A549 treated with Mapracorat at 1 μM for 4 hours (cell line): ENCODE measurements around the gene NFIX. TPM values are rescaled to one million over a fixed set of nuclear protein-coding genes. Genes with fewer than 3 reads are reported as not detected.

ENCODE experiments used
- total RNA-seq: library from RNA; stranded (reverse); fragments of 200-300 nt; extraction: Qiagen RNA extraction; gene quantifications from 5 replicates; pipeline ENCODE4 v1.2.3, GENCODE V29; 2022

The NFIX gene
- 2.5 to 4.3 TPM (median 3.8 TPM) in 5 replicates for total RNA-seq

DNA sequence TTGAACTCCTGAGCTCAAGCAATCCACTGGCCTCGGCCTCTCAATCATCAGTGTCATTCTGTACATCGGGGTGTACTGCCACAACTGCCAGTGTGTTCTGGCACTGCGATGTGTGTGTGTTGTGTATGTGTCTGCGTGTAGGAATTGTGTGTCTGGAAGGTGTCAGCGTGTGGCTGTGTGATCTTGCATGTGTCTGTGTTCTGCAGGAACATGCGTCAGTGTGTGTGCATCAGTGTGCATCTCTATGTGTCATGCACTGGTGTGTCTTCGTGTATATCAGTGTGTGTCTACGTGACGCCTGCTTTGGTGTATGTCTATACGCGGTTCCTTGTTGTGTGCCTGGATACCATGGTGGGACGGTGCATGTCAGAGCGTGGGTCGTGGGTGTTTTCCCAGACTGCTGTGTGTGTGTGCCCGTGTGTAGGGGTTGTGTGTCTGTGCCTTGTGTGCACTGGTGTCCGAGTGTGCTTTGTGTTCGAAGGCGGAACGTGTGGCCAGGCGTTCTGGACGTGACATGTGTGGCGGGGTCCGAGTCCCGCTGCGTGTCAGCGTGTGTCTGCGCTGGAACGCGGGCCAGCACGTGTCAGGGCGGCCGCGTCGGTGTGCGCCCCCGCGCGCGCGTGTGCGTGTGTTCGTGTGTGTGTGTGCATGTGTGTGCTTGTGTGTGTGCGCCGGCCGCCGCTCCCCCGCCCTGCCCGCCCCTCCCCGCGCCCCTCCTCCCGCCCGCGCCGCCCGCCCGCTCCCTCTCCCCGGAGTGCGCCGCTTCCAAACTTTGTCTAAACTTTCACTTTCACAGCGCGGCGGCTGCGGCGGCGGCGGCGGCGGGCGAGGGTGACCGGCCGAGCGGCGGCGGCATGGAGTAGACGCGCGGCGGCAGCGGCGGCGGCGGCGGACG is at the start of gene NFIX:
NFIX (plus strand) TSS at position 775 of the 895 bp plus-strand sequence. CDS start 363 bp downstream, outside the sequence.

DNA sequence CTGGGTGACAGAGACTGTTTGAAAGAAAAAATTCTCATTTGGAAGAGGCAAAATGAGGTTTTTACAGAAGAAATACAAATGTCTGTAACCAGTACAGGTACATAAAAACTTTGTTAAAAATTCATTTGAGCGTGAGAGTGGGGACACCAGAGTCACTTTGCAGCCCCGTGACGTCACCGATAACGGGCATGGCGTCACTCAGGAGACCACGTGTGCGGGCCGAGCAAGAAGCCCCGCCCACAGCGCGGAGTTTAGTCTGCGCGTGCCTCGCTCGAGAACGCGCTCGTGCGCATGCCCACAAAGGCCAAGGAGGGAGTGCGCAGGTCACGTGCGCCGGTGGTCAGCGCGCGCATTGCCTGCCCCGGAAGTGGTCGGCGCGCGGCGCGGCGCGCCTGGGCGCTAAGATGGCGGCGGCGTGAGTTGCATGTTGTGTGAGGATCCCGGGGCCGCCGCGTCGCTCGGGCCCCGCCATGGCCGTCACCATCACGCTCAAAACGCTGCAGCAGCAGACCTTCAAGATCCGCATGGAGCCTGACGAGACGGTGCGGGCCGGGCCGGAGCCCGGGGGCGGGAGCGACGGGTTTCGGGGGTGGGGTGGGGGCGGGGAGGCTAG is 49.7 kb upstream of the NFIX start, which contains the start of gene RAD23A:
RAD23A (plus strand) TSS at position 384 of the 613 bp plus-strand sequence; CDS start at position 471, 87 bp downstream.

GRCh38 chr19:12956446-12957388 is 38.6 kb upstream of the NFIX start, which contains the start of gene GADD45GIP1:
TSS of gene GADD45GIP1 (minus strand) at chr19:12957223. CDS start at chr19:12957212, 11 bp downstream.

DNA sequence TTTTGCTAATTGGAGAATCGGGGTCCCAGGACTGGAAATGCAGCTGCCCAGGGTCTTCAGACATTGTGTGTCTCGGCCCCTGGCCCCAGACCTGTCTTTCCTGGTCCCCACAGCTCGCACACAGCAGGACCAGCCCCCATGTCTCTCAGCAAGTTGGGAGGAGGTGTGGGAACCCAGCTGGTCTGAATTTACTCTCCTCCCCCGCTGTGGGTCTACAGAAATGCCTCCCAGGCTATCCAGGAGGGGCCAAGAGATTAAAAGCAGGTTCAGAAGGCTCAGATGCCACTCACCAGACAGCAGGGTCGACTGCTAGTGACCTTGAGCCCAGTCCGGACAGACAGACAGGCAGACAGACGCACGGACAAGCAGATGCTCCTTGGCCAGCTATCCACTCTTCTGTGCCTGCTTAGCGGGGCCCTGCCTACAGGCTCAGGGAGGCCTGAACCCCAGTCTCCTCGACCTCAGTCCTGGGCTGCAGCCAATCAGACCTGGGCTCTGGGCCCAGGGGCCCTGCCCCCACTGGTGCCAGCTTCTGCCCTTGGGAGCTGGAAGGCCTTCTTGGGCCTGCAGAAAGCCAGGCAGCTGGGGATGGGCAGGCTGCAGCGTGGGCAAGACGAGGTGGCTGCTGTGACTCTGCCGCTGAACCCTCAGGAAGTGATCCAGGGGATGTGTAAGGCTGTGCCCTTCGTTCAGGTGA is 25.8 kb upstream of the NFIX start, which contains the start of gene DAND5:
DAND5 (plus strand) TSS at position 285 of the 697 bp plus-strand sequence; CDS start at position 370, 85 bp downstream.

GRCh38 chr19:13102666-13103580 is 107.6 kb downstream of the NFIX start, which contains the start of gene LYL1:
TSS of gene LYL1 (minus strand) at chr19:13102858. CDS start at chr19:13101171, 1,687 bp downstream.

DNA sequence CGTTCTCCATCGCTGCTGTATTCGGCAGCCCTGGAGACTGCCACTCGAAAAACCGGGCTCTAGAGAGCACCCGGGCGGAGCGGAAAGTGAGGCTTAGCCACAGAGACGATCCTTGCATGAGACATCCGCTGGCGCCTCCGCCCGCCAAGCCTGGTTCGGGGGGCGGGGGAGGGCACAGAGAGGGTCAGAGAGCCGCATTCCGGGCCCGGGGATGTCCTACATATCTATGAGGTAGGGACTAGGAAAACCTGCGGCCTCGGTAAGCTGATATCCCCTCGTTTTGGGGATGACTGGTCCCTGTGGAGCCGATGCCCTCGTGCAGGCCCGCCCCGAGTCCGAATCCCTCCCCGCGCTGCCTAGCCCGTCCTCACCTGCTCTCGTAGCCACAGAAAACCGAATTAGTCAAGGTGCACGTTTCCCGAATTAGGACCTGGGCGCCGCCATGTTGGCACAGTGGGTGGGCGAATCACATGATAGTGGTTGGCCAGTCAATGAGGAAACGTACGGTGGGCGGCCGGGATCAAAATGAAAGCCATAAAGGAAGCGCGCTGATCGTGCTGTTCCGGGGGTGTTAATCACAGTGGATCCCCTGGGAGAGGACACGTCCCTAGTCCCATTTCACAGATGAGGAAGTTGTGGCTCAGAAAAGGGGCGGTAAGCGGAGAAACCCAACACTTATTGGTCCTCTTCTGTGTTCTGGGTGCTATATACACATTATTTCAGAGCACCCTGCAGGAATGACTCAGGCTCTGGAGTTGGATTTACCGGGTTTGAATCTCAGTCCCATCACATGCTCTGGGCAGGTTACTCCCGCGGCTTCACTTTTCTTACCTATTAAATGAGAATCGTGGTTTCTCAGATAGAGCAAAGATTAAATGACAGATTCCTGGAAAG is 121.3 kb downstream of the NFIX start, which contains the start of gene TRMT1:
TRMT1 (minus strand) TSS at position 459 of the 894 bp plus-strand sequence; CDS start at position 118, 341 bp downstream.

GRCh38 chr19:13117772-13118423 is 122.6 kb downstream of the NFIX start, which contains the start of gene NACC1:
TSS of gene NACC1 (plus strand) at chr19:13118264. CDS start at chr19:13135208, 16,944 bp downstream.

Other genes with a start within 250 kb of the NFIX start
- 1.5 to 2.3 TPM (median 1.8 TPM) in 5 replicates for gene BEST2, start 243.7 kb upstream of the NFIX start, total RNA-seq
- 9.6 to 11.8 TPM (median 10.1 TPM) in 5 replicates for gene HOOK2, start 219.9 kb upstream of the NFIX start, total RNA-seq
- gene JUNB, start 204.0 kb upstream of the NFIX start, total RNA-seq = 115 to 209 TPM (median 173 TPM) in 5 replicates
- gene PRDX2, start 193.7 kb upstream of the NFIX start, total RNA-seq = 0.33 to 0.87 TPM (median 0.68 TPM) in 4 of 5 replicates, not detected in the other
- 7.7 to 15.0 TPM (median 11.7 TPM) in 4 of 5 replicates, not detected in the other for gene THSD8, start 193.4 kb upstream of the NFIX start, total RNA-seq
- 39.1 to 48.3 TPM (median 46.8 TPM) in 5 replicates for gene RNASEH2A, start 188.9 kb upstream of the NFIX start, total RNA-seq
- 0.22 to 0.48 TPM (median 0.33 TPM) in 3 of 5 replicates, not detected in the others for gene RTBDN, start 160.9 kb upstream of the NFIX start, total RNA-seq
- gene MAST1, start 157.0 kb upstream of the NFIX start, total RNA-seq = 1.4 to 2.6 TPM (median 1.9 TPM) in 5 replicates
- gene DNASE2, start 114.0 kb upstream of the NFIX start, total RNA-seq = 26.6 to 32.2 TPM (median 29.9 TPM) in 5 replicates
- gene KLF1, start 108.3 kb upstream of the NFIX start, total RNA-seq = 0.10 TPM in 1 of 5 replicates, not detected in the others
- 8.7 to 10.3 TPM (median 9.7 TPM) in 5 replicates for gene GCDH, start 104.3 kb upstream of the NFIX start, total RNA-seq
- gene SYCE2, start 76.2 kb upstream of the NFIX start, total RNA-seq = 0.42 to 0.75 TPM (median 0.58 TPM) in 5 replicates
- 59.9 to 78.1 TPM (median 68.9 TPM) in 5 replicates for gene FARSA, start 61.8 kb upstream of the NFIX start, total RNA-seq
- 493 to 527 TPM (median 508 TPM) in 5 replicates for gene CALR, start 56.9 kb upstream of the NFIX start, total RNA-seq
- 69.3 to 81.9 TPM (median 80.5 TPM) in 5 replicates for gene RAD23A, start 49.6 kb upstream of the NFIX start, total RNA-seq
- gene GADD45GIP1, start 38.3 kb upstream of the NFIX start, total RNA-seq = 31.0 to 58.2 TPM (median 54.0 TPM) in 5 replicates
- gene DAND5, start 25.9 kb upstream of the NFIX start, total RNA-seq = 0.09 to 0.12 TPM in 2 of 5 replicates, not detected in the others
- 0.42 to 1.3 TPM (median 0.85 TPM) in 5 replicates for gene LYL1, start 107.4 kb downstream of the NFIX start, total RNA-seq
- gene TRMT1, start 121.3 kb downstream of the NFIX start, total RNA-seq = 33.9 to 40.4 TPM (median 38.2 TPM) in 5 replicates
- 29.8 to 44.8 TPM (median 38.0 TPM) in 5 replicates for gene NACC1, start 122.8 kb downstream of the NFIX start, total RNA-seq
- 40.3 to 60.2 TPM (median 56.1 TPM) in 5 replicates for gene STX10, start 154.9 kb downstream of the NFIX start, total RNA-seq
- gene IER2, start 154.9 kb downstream of the NFIX start, total RNA-seq = 34.7 to 53.7 TPM (median 48.5 TPM) in 5 replicates